Measurements from ENCODE around the gene RUBCN. TPM values are rescaled to one million over a fixed set of nuclear protein-coding genes. Genes with fewer than 3 reads are reported as not detected.

Gene RUBCN
- total and polyA plus RNA-seq, 10 of the 15 experiments (the other 5 are each of a cell fraction or from before 2014, with no cell fraction given) = 15.5 to 79.9 (median 40.4) TPM

GRCh38 chr3:197709135-197709534 is 27.6 kb downstream of the RUBCN start (continued):
- TF ChIP-seq ZBTB40 (IDR thresholded peaks at IDR 0.05; ENCODE audit: borderline replicate concordance) (no peak), HDGF (IDR thresholded peaks at IDR 0.05) (0 out of 2 replicates have a peak, but pooled peaks have one; percentile 42), MTA3 (IDR thresholded peaks at IDR 0.05; ENCODE audit: borderline replicate concordance, low read length) (peak; percentile 68; the same call in 1 of the 2 replicates), EP300 (IDR thresholded peaks at IDR 0.05; ENCODE audit: borderline replicate concordance in 1 of 2, control insufficient read depth in 1 of 2, low read depth in 2 of 2, low read length in 2 of 2) (0 out of 4 replicates have a peak, but pooled peaks of 1 of the 2 experiments have one; percentile 20), MTA2 (IDR thresholded peaks at IDR 0.05; ENCODE audit: low read depth) (peak; percentile 52; the same call in 1 of the 2 replicates), SREBF1 (IDR thresholded peaks at IDR 0.05; ENCODE audit: low read length) (no peak), CHD1 (IDR thresholded peaks at IDR 0.05; ENCODE audit: low read depth, low read length) (no peak), EGR1 (IDR thresholded peaks at IDR 0.05; ENCODE audit: borderline replicate concordance in 1 of 2, low read depth in 2 of 2, low read length in 2 of 2) (no peak), LARP7 (IDR thresholded peaks at IDR 0.05) (no peak), NFIC (IDR thresholded peaks at IDR 0.05; ENCODE audit: low read depth, low read length) (peak; percentile 38; the same call in 1 of the 2 replicates), SPI1 (IDR thresholded peaks at IDR 0.05; ENCODE audit: borderline replicate concordance, insufficient read depth, low read depth, low read length) (peak; percentile 35; the same call in 1 of the 2 replicates), EED (IDR thresholded peaks at IDR 0.05; ENCODE audit: low read depth) (0 out of 2 replicates have a peak, but pooled peaks have one; percentile 15), RAD51 (IDR thresholded peaks at IDR 0.05) (no peak), ASH2L (IDR thresholded peaks at IDR 0.05; ENCODE audit: borderline replicate concordance, low read depth) (no peak), POLR2A (IDR thresholded peaks at IDR 0.05; ENCODE audit: low read depth, low read length) (no peak), E2F4 (IDR thresholded peaks at IDR 0.05; ENCODE audit: low read depth, low read length) (no peak), WRNIP1 (IDR thresholded peaks at IDR 0.05; ENCODE audit: borderline replicate concordance, low read depth, low read length) (no peak), HCFC1 (IDR thresholded peaks at IDR 0.05; ENCODE audit: low read length) (no peak), MLLT1 (IDR thresholded peaks at IDR 0.05) (no peak; the same call in 1 of the 2 replicates), ATF2 (IDR thresholded peaks at IDR 0.05; ENCODE audit: low read length) (no peak; the same call in 1 of the 2 replicates), DPF2 (IDR thresholded peaks at IDR 0.05) (no peak), SMARCA5 (IDR thresholded peaks at IDR 0.05) (no peak), KDM1A (IDR thresholded peaks at IDR 0.05; ENCODE audit: borderline replicate concordance) (no peak)

Measured in GM12878 (cell line).